Measurements from ENCODE around the gene SGMS2.

GRCh38 chr4:107793996-107794395 lies 30.7 kb upstream of the SGMS2 start:
- TF ChIP-seq CTCF (IDR thresholded peaks at IDR 0.05 in 8 of 11, conservative IDR thresholded peaks at IDR 0.05 in 3 of 11) = no peak
- no peak for TF ChIP-seq POLR2A (IDR thresholded peaks at IDR 0.05)
- no peak for TF ChIP-seq POLR2AphosphoS5 (IDR thresholded peaks at IDR 0.05)
